Stimulated activated effector memory CD8-positive, alpha-beta T cell treated with anti-CD3 and anti-CD28 coated beads, Interleukin-12 subunit alpha, Interleukin-12 subunit beta, amount 100 ng/mL, for 72 hours (primary cell): ENCODE measurements around the gene TFAP2A.

Experiments
- ATAC-seq: fragments of 150-1000 bp; cut with Tn5 transposase; 2 replicates; pipeline ENCODE4 v1.10.0; 2021
- DNase-seq, 2 donors: peaks; one replicate each; pipeline ENCODE4 v3.0.0; 2021 to 2022; ENCODE audit warnings: low spot score in 2 of 2
- H3K27ac Mint-ChIP-seq: one replicate; pipeline ENCODE4 v1.8.0; 2022; ENCODE audit warnings: mild to moderate bottlenecking, mixed read lengths
- H3K36me3 Mint-ChIP-seq: one replicate; pipeline ENCODE4 v1.8.0; 2022; ENCODE audit warnings: mild to moderate bottlenecking, mixed read lengths
- H3K4me1 Mint-ChIP-seq: one replicate; pipeline ENCODE4 v1.8.0; 2022; ENCODE audit warnings: mixed read lengths
- H3K4me3 Mint-ChIP-seq: one replicate; pipeline ENCODE4 v1.8.0; 2022; ENCODE audit warnings: mild to moderate bottlenecking, mixed read lengths
- H3K9me3 Mint-ChIP-seq: one replicate; pipeline ENCODE4 v1.8.0; 2022; ENCODE audit warnings: mixed read lengths

TFAP2A gene

GRCh38 chr6:10368861-10369260 lies 46.0 kb downstream of the TFAP2A start:
- Mint-ChIP-seq H3K27ac (no peak overlapping the region), H3K9me3 (peaks cover 2% of the 10 kb centered on the region), H3K4me3 (no peak overlapping the region), H3K36me3 (no peaks in the 10 kb centered on the region), H3K4me1 (no peaks in the 10 kb centered on the region)
- no peak for ATAC-seq
- no peak for DNase-seq

- DNase-seq: no peak
- peaks cover 2% of the 10 kb centered on the region for H3K9me3 Mint-ChIP-seq
- no peak for ATAC-seq
- no peaks in the 10 kb centered on the region for H3K4me1 Mint-ChIP-seq
- no peak overlapping the region for H3K27ac Mint-ChIP-seq
- no peak overlapping the region for H3K4me3 Mint-ChIP-seq
- H3K36me3 Mint-ChIP-seq: no peaks in the 10 kb centered on the region
Measured at GRCh38 chr6:10363911-10364310, 51.0 kb downstream of the TFAP2A start.

- Mint-ChIP-seq H3K36me3 (no peaks in the 10 kb centered on the region), H3K9me3 (peaks cover 2% of the 10 kb centered on the region), H3K27ac (no peak overlapping the region), H3K4me1 (no peaks in the 10 kb centered on the region), H3K4me3 (no peak overlapping the region)
- DNase-seq (no peak), ATAC-seq (no peak)
Measured at GRCh38 chr6:10362300-10362699, 52.6 kb downstream of the TFAP2A start.

- DNase-seq (no peak), ATAC-seq (no peak)
- Mint-ChIP-seq H3K4me3 (no peak overlapping the region), H3K27ac (no peak overlapping the region), H3K4me1 (no peaks in the 10 kb centered on the region), H3K36me3 (no peaks in the 10 kb centered on the region), H3K9me3 (peaks cover 2% of the 10 kb centered on the region)
Measured at GRCh38 chr6:10361428-10361827, 53.4 kb downstream of the TFAP2A start.

- no peak overlapping the region for H3K4me3 Mint-ChIP-seq
- H3K27ac Mint-ChIP-seq: no peak overlapping the region
- DNase-seq (no peak), ATAC-seq (no peak)
- H3K9me3 Mint-ChIP-seq: peaks cover 2% of the 10 kb centered on the region
- H3K36me3 Mint-ChIP-seq: no peaks in the 10 kb centered on the region
- H3K4me1 Mint-ChIP-seq: no peaks in the 10 kb centered on the region
Measured at GRCh38 chr6:10359581-10359980, 55.3 kb downstream of the TFAP2A start.

- Mint-ChIP-seq H3K4me1 (no peaks in the 10 kb centered on the region), H3K36me3 (no peaks in the 10 kb centered on the region), H3K27ac (no peak overlapping the region), H3K4me3 (no peak overlapping the region), H3K9me3 (no peaks in the 10 kb centered on the region)
- DNase-seq: no peak
- peak; percentile 22 for ATAC-seq
Measured at GRCh38 chr6:10355115-10355702, 59.7 kb downstream of the TFAP2A start.

- no peaks in the 10 kb centered on the region for H3K9me3 Mint-ChIP-seq
- ATAC-seq: peak; percentile 34
- no peaks in the 10 kb centered on the region for H3K4me1 Mint-ChIP-seq
Measured at GRCh38 chr6:10351791-10352190, 63.1 kb downstream of the TFAP2A start.

GRCh38 chr6:10350720-10351119 lies 64.2 kb downstream of the TFAP2A start:
- DNase-seq: no peak
- no peak overlapping the region for H3K27ac Mint-ChIP-seq

More at GRCh38 chr6:10351791-10352190, 63.1 kb downstream of the TFAP2A start:
- Mint-ChIP-seq H3K36me3 (no peaks in the 10 kb centered on the region), H3K4me3 (no peak overlapping the region), H3K27ac (no peak overlapping the region)
- DNase-seq: no peak

GRCh38 chr6:10347561-10348327 lies 67.1 kb downstream of the TFAP2A start:
- Mint-ChIP-seq H3K4me1 (no peaks in the 10 kb centered on the region), H3K4me3 (no peak overlapping the region), H3K36me3 (no peaks in the 10 kb centered on the region), H3K9me3 (no peaks in the 10 kb centered on the region), H3K27ac (no peak overlapping the region)
- ATAC-seq (no peak), DNase-seq (no peak)

More at GRCh38 chr6:10350720-10351119, 64.2 kb downstream of the TFAP2A start:
- no peak overlapping the region for H3K4me3 Mint-ChIP-seq
- no peaks in the 10 kb centered on the region for H3K36me3 Mint-ChIP-seq
- no peaks in the 10 kb centered on the region for H3K4me1 Mint-ChIP-seq
- ATAC-seq: no peak
- H3K9me3 Mint-ChIP-seq: no peaks in the 10 kb centered on the region
